Measurements from ENCODE around the gene RSF1.

The RSF1 gene

GRCh38 chr11:77729063-77729462 is 91.5 kb downstream of the RSF1 start:
- no peak for DNase-seq (ENCODE audit: low spot score)
- H3K36me3 ChIP-seq (ENCODE audit: low read depth) = peaks cover 32% of the 10 kb centered on the region

GRCh38 chr11:77728203-77728786 is 92.2 kb downstream of the RSF1 start:
- H3K9me3 ChIP-seq (ENCODE audit: severe bottlenecking) = peaks cover 10% of the 10 kb centered on the region
- H3K27me3 ChIP-seq (ENCODE audit: insufficient read depth, poor library complexity, severe bottlenecking) = no peaks in the 10 kb centered on the region
- DNase-seq (ENCODE audit: low spot score) = no peak
- no peak for TF ChIP-seq CTCF (IDR thresholded peaks at IDR 0.05; ENCODE audit: poor library complexity, severe bottlenecking)
- no peak overlapping the region for H3K4me3 ChIP-seq (ENCODE audit: severe bottlenecking)
- peaks cover 39% of the 10 kb centered on the region for H3K36me3 ChIP-seq (ENCODE audit: low read depth)
- no peak for ATAC-seq (ENCODE audit: low read depth)
- no peak overlapping the region for H3K27ac ChIP-seq (ENCODE audit: poor library complexity, severe bottlenecking)
- H3K4me1 ChIP-seq (ENCODE audit: insufficient read depth, poor library complexity, severe bottlenecking) = no peaks in the 10 kb centered on the region

More at GRCh38 chr11:77729063-77729462, 91.5 kb downstream of the RSF1 start:
- H3K27ac ChIP-seq (ENCODE audit: poor library complexity, severe bottlenecking) = no peak overlapping the region
- H3K4me1 ChIP-seq (ENCODE audit: insufficient read depth, poor library complexity, severe bottlenecking) = no peaks in the 10 kb centered on the region
- peaks cover 10% of the 10 kb centered on the region for H3K9me3 ChIP-seq (ENCODE audit: severe bottlenecking)
- H3K4me3 ChIP-seq (ENCODE audit: severe bottlenecking) = no peak overlapping the region
- no peak for TF ChIP-seq CTCF (IDR thresholded peaks at IDR 0.05; ENCODE audit: poor library complexity, severe bottlenecking)
- H3K27me3 ChIP-seq (ENCODE audit: insufficient read depth, poor library complexity, severe bottlenecking) = no peaks in the 10 kb centered on the region
- no peak for ATAC-seq (ENCODE audit: low read depth)

- H3K4me3 ChIP-seq (ENCODE audit: severe bottlenecking) = no peak overlapping the region
- no peaks in the 10 kb centered on the region for H3K27me3 ChIP-seq (ENCODE audit: insufficient read depth, poor library complexity, severe bottlenecking)
- DNase-seq (ENCODE audit: low spot score) = no peak
- no peak for ATAC-seq (ENCODE audit: low read depth)
- H3K9me3 ChIP-seq (ENCODE audit: severe bottlenecking) = peaks cover 6% of the 10 kb centered on the region
- TF ChIP-seq CTCF (IDR thresholded peaks at IDR 0.05; ENCODE audit: poor library complexity, severe bottlenecking) = no peak
- H3K4me1 ChIP-seq (ENCODE audit: insufficient read depth, poor library complexity, severe bottlenecking) = no peaks in the 10 kb centered on the region
- no peak overlapping the region for H3K27ac ChIP-seq (ENCODE audit: poor library complexity, severe bottlenecking)
- peaks cover 46% of the 10 kb centered on the region for H3K36me3 ChIP-seq (ENCODE audit: low read depth)
These were observed 94.0 kb downstream of the RSF1 start for GRCh38 chr11:77726524-77726923.

GRCh38 chr11:77725433-77725832 is 95.1 kb downstream of the RSF1 start:
- Histone ChIP-seq H3K27ac (ENCODE audit: poor library complexity, severe bottlenecking) (no peak overlapping the region), H3K27me3 (ENCODE audit: insufficient read depth, poor library complexity, severe bottlenecking) (no peaks in the 10 kb centered on the region), H3K36me3 (ENCODE audit: low read depth) (peaks cover 49% of the 10 kb centered on the region), H3K4me3 (ENCODE audit: severe bottlenecking) (no peak overlapping the region), H3K4me1 (ENCODE audit: insufficient read depth, poor library complexity, severe bottlenecking) (no peaks in the 10 kb centered on the region), H3K9me3 (ENCODE audit: severe bottlenecking) (peaks cover 3% of the 10 kb centered on the region)
- TF ChIP-seq CTCF (IDR thresholded peaks at IDR 0.05; ENCODE audit: poor library complexity, severe bottlenecking) = no peak
- ATAC-seq (ENCODE audit: low read depth) = no peak
- DNase-seq (ENCODE audit: low spot score) = no peak

GRCh38 chr11:77724636-77725035 is 95.9 kb downstream of the RSF1 start:
- Histone ChIP-seq H3K4me1 (ENCODE audit: insufficient read depth, poor library complexity, severe bottlenecking) (no peaks in the 10 kb centered on the region), H3K27ac (ENCODE audit: poor library complexity, severe bottlenecking) (no peak overlapping the region), H3K27me3 (ENCODE audit: insufficient read depth, poor library complexity, severe bottlenecking) (no peaks in the 10 kb centered on the region), H3K9me3 (ENCODE audit: severe bottlenecking) (no peaks in the 10 kb centered on the region), H3K4me3 (ENCODE audit: severe bottlenecking) (no peak overlapping the region), H3K36me3 (ENCODE audit: low read depth) (peaks cover 44% of the 10 kb centered on the region)
- ATAC-seq (ENCODE audit: low read depth) = no peak
- TF ChIP-seq CTCF (IDR thresholded peaks at IDR 0.05; ENCODE audit: poor library complexity, severe bottlenecking) = no peak
- no peak for DNase-seq (ENCODE audit: low spot score)
